ENCODE data around the gene BMS1.

DNA sequence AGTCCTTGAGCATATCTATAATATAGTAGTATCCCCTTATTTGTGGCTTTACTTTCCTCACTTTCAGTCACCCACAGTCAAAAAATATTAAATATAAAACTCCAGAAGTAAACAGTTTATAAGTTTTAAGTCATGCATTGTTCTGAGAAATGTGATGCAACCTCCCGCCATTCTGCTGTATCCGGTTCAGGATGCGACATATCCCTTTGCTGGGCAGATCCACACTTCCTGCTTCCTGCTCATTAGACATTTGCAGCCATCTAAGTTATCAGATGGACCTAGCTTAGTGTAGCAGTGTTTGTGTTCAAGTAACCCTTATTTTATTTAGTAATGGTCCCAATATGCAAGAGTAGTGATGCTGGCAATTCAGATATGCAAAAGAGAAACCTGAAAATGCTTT is 38.9 kb upstream of the BMS1 start:
- TF ChIP-seq POLR2A (IDR thresholded peaks at IDR 0.05): no peak
- TF ChIP-seq, protein P1, sequence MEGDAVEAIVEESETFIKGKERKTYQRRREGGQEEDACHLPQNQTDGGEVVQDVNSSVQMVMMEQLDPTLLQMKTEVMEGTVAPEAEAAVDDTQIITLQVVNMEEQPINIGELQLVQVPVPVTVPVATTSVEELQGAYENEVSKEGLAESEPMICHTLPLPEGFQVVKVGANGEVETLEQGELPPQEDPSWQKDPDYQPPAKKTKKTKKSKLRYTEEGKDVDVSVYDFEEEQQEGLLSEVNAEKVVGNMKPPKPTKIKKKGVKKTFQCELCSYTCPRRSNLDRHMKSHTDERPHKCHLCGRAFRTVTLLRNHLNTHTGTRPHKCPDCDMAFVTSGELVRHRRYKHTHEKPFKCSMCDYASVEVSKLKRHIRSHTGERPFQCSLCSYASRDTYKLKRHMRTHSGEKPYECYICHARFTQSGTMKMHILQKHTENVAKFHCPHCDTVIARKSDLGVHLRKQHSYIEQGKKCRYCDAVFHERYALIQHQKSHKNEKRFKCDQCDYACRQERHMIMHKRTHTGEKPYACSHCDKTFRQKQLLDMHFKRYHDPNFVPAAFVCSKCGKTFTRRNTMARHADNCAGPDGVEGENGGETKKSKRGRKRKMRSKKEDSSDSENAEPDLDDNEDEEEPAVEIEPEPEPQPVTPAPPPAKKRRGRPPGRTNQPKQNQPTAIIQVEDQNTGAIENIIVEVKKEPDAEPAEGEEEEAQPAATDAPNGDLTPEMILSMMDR (IDR thresholded peaks at IDR 0.05): no peak
